GM21367 (cell line): ENCODE results near the gene PRKG1.

Source experiments
- ATAC-seq: cut with Tn5 transposase; IDR thresholded peaks from one replicate; pipeline ENCODE4 v1.9.1; 2021; ENCODE audit not compliant: unreplicated experiment

Gene PRKG1

GRCh38 chr10:52074505-52075026 is 1000.3 kb downstream of the PRKG1 start:
- ATAC-seq = no peak

- no peak for ATAC-seq
Observed at GRCh38 chr10:52077814-52078213, 1003.5 kb downstream of the PRKG1 start.

- no peak for ATAC-seq
Observed at GRCh38 chr10:52078397-52078937, 1004.2 kb downstream of the PRKG1 start.

- peak; percentile 61 for ATAC-seq
Observed at GRCh38 chr10:52082307-52082706, 1008.0 kb downstream of the PRKG1 start.

- no peak for ATAC-seq
Observed at GRCh38 chr10:52083422-52083821, 1009.1 kb downstream of the PRKG1 start.

GRCh38 chr10:52092390-52092789 is 1018.1 kb downstream of the PRKG1 start:
- no peak for ATAC-seq

- ATAC-seq = no peak
Observed at GRCh38 chr10:52098130-52098529, 1023.8 kb downstream of the PRKG1 start.

- ATAC-seq = no peak
Observed at GRCh38 chr10:52099026-52099600, 1024.8 kb downstream of the PRKG1 start.

- ATAC-seq = no peak
Observed at GRCh38 chr10:52100011-52100547, 1025.8 kb downstream of the PRKG1 start.

- no peak for ATAC-seq
Observed at GRCh38 chr10:52105301-52105700, 1031.0 kb downstream of the PRKG1 start.

GRCh38 chr10:52106011-52106410 is 1031.7 kb downstream of the PRKG1 start:
- ATAC-seq = no peak

- ATAC-seq = no peak
Observed at GRCh38 chr10:52106899-52107298, 1032.6 kb downstream of the PRKG1 start.

- no peak for ATAC-seq
Observed at GRCh38 chr10:52108236-52108635, 1033.9 kb downstream of the PRKG1 start.

- ATAC-seq = no peak
Observed at GRCh38 chr10:52110576-52110975, 1036.3 kb downstream of the PRKG1 start.

GRCh38 chr10:52111101-52111891 is 1037.0 kb downstream of the PRKG1 start:
- no peak for ATAC-seq

GRCh38 chr10:52115823-52116222 is 1041.5 kb downstream of the PRKG1 start:
- no peak for ATAC-seq

- no peak for ATAC-seq
Observed at GRCh38 chr10:52119507-52119906, 1045.2 kb downstream of the PRKG1 start.

- no peak for ATAC-seq
Observed at GRCh38 chr10:52121688-52122087, 1047.4 kb downstream of the PRKG1 start.

- ATAC-seq = no peak
Observed at GRCh38 chr10:52128056-52128683, 1053.9 kb downstream of the PRKG1 start.

- no peak for ATAC-seq
Observed at GRCh38 chr10:52129410-52130178, 1055.3 kb downstream of the PRKG1 start.

- no peak for ATAC-seq
Observed at GRCh38 chr10:52135101-52135500, 1060.8 kb downstream of the PRKG1 start.
